Central memory CD4-positive, alpha-beta T cell (primary cell): ENCODE data around the gene NXPH4.

Experiments used
- DNase-seq: peaks from one replicate; pipeline ENCODE4 v3.0.0; 2022

The NXPH4 gene

GRCh38 chr12:57204454-57204853 is 12.1 kb upstream of the NXPH4 start:
- DNase-seq, result no peak

- DNase-seq, result no peak
These were observed 11.4 kb upstream of the NXPH4 start for GRCh38 chr12:57205186-57205585.

- DNase-seq, result no peak
These were observed 10.7 kb upstream of the NXPH4 start for GRCh38 chr12:57205931-57206330.

GRCh38 chr12:57207731-57208630 is 8.6 kb upstream of the NXPH4 start:
- DNase-seq, result no peak

DNA sequence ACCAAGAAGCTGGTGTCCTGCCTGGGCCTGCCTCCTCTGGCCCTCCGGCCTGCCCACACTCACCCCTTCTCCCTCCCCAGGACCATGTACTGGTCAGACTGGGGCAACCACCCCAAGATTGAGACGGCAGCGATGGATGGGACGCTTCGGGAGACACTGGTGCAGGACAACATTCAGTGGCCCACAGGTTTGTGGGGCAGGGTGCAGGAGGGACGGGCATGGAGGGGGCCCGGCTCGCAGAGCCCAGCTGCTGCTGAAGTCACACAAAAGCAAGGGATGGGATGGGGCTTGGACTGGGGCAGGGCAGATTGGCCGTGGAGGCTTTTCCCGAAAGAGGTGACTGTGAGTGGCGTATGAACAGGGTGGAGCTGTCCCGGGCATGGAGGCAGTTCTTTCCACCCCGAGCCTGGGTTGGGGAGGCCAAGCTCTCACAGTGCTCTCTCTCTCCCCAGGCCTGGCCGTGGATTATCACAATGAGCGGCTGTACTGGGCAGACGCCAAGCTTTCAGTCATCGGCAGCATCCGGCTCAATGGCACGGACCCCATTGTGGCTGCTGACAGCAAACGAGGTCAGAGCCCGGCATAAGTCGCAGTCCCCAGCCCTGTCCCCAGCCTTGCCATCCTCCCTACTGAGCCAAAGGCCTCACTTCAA is 7.8 kb upstream of the NXPH4 start:
- DNase-seq, result no peak

DNA sequence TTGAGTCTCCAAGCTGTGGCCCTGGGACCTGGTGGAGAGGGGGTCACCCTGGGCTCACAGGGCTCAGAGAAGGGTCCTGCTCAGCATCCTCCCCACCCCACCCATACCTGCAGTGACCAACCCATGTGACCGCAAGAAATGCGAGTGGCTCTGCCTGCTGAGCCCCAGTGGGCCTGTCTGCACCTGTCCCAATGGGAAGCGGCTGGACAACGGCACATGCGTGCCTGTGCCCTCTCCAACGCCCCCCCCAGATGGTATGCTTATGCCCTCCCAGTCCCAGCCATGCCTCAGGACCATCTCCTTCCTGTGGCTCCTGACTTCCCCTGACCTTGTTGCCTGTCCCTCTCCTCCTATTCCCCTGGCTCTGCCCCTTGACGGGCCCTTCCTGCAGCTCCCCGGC is 6.7 kb upstream of the NXPH4 start:
- DNase-seq, result no peak

DNA sequence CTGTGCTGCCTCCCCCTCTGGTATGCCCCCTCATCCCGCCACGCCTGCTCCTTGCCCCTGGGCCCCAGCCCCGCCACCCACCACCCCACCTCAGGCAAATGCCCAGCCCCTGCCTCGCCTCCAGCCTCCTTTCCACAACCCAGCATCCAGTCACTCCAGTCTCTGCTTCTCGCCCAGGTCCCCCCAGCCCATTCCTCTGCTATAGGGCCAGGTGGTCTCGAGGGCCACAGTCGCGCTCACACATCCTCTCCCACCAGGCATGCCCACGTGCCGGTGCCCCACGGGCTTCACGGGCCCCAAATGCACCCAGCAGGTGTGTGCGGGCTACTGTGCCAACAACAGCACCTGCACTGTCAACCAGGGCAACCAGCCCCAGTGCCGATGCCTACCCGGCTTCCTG is 6.1 kb upstream of the NXPH4 start:
- no peak for DNase-seq

GRCh38 chr12:57210926-57211692 is 5.5 kb upstream of the NXPH4 start:
- no peak for DNase-seq

GRCh38 chr12:57211791-57212700 is 4.5 kb upstream of the NXPH4 start:
- no peak for DNase-seq

GRCh38 chr12:57212701-57213057 is 3.9 kb upstream of the NXPH4 start:
- no peak for DNase-seq

DNA sequence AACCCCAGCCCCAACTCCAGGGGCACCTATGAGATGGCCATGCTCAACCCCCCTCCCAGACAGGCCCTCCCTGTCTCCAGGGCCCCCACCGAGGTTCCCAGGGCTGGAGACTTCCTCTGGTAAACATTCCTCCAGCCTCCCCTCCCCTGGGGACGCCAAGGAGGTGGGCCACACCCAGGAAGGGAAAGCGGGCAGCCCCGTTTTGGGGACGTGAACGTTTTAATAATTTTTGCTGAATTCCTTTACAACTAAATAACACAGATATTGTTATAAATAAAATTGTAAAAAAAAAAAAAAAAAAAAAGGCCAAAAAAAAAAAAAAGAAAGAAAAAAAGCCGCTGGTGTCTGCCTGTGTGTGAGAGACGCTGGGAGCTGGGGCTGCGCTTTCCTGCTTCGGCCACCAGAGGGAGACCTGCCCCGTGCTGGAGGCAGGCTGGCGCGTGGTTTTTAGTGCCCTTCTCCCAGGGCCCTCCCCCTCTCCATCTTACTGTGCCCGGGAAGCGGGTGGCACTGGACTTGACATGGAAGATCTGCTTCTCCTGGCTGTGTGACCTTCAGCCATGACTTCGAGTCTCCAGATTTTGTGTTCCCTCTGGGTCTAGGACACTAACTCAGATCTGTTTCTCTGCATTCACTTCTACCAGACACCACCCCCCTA is 3.4 kb upstream of the NXPH4 start:
- peak; percentile 78 for DNase-seq

DNA sequence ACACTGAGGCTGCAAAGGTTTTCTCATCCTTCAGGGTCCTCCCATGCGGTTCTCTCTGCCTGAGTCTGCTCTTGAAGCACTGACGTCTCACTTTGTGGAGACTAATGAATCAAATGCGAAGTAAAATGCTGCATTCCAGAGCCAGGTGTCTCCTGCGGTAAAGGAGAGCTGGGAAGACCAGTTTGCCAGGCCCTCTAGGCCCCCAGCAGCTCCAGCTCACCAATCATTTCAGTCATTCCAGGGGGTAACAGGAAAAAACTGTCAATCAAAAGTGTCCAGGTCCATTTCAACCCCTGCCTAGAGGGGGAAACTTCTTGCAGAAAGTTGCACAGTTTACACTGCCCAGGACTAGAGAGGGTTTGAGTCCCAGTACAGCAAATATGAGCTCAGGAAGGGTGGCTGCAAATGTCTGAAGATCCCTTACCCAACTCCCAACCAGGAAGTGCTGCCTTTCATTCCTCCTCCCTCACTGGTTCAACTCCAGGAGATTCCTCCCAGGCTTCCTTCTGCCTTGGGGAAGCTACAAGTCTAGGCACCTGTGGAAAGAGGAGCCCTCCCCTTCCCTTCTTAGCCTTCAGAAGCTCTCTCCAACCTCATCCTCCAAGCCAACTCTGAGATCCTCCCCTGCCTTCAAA is 2.7 kb upstream of the NXPH4 start:
- DNase-seq, result no peak

GRCh38 chr12:57214398-57214781 is 2.2 kb upstream of the NXPH4 start:
- DNase-seq, result peak; percentile 57

DNA sequence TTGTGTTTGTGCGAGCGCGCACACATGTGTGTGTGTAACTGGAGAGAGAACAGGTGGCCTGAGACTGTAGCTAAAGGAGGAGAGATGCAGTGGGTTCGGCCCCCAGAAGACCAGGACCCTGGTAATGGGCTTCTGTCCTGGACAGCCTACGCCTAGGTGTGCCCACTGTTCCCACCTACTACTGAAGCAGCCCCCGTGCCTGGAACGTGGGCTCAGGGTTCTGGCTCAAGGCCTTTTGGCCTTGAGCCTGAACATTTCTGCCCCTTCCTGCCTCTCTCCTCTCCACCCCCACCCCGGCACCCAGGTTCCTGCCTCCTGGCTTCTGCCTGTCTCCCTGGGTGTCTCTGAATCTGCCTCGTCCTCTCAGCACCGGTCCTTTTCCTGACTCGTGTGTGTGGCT is 1.5 kb upstream of the NXPH4 start:
- no peak for DNase-seq

- no peak for DNase-seq
These were observed 953 bp upstream of the NXPH4 start for GRCh38 chr12:57215668-57216013.

DNA sequence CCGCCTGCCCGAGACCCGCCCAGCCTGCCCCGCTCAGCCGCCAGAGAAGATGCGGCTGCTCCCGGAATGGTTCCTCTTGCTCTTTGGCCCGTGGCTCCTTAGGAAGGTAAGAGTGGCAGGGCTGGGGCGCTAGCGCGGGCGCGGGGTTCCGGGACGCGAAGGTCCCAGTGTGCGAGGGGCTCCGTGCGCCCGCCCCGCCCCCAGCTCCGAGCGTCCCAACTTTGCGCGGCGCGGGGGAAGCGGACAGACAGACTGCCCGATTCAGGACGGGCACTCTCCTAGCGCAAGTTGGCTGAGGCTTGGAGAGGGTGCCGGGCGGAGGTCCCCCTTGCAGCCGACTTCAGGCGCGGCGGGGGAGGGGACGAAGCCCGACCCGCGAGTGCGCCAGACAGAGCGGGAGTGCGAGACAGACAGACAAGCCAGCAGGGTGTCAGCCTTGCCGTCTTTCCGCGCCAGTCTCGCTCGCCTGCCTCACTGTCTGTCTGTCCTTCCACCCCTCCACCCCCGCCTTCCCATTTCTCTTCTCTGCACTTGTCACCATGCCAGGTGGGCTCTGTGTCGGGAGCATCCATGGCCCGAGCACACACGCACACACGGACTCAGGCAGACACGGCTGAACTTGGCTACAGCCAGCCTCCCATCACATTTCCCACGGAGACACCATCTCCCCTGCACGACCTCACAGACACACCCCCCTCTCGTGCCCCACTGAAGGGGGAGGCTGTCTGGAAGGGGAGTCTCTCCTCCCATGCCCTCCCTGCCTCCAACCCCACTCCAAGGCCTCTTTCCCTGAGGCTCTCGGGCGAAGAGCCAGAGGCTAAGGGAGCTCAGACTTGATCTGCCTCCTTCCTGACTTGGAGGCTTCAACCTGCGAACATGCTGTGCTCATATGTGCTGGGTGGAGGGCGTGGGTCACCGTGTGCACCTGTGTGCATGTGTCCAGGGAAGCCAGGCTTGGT is 606 bp downstream of the NXPH4 start:
- DNase-seq, result no peak

GRCh38 chr12:57218030-57218853 is 1.6 kb downstream of the NXPH4 start:
- no peak for DNase-seq

- no peak for DNase-seq
These were observed 2.8 kb downstream of the NXPH4 start for GRCh38 chr12:57219205-57219992.
